NK-92 (cell line): ENCODE measurements around the gene UAP1L1.
A peak's percentile ranks its signal among the peaks of the same experiment; 100 is the strongest.

Experiments used
- DNase-seq: peaks from one replicate; lab custom pipeline; 2025; ENCODE audit not compliant: unreplicated experiment; lab: John Stamatoyannopoulos, UW

Gene UAP1L1

DNA sequence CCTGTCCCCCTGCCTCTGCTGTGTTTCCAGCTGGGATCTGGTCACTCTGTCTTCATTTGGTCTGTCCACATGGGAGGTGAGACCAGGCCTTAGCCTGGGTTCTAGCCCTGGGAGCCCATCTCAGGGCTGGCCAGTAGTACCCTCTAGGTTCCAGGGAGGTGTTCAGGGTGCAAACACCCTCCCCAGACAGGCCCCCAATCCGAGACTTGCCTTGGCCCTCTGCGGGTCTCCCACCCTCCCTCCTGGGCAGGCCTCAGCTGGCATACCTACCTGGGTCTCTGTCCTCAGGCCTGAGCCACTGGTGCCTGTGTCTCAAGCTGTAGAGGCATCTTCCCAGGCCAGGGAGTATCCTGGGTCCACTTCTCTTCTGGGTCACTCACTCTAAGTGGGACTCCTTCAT lies 6.0 kb upstream of the UAP1L1 start:
- DNase-seq, result no peak

DNA sequence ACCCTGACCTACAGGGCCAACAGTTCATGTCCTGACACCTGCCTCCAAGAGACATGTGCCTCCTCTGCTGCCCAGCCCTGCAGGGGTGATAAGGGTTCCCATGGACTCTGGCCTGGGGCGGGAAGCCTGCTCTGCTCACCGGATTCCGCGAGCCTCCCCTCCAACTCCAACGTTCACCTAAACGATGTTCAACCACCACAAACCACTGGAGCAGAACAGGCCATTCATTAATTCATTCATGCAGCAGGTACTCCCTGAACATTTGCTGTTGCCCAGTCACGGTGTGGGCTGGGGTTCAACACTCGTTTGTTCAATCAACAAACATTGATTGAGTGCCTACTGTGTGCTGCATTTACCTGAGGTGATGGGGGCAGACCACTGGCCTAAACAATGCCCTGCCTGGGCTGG lies 3.3 kb upstream of the UAP1L1 start:
- no peak for DNase-seq

DNA sequence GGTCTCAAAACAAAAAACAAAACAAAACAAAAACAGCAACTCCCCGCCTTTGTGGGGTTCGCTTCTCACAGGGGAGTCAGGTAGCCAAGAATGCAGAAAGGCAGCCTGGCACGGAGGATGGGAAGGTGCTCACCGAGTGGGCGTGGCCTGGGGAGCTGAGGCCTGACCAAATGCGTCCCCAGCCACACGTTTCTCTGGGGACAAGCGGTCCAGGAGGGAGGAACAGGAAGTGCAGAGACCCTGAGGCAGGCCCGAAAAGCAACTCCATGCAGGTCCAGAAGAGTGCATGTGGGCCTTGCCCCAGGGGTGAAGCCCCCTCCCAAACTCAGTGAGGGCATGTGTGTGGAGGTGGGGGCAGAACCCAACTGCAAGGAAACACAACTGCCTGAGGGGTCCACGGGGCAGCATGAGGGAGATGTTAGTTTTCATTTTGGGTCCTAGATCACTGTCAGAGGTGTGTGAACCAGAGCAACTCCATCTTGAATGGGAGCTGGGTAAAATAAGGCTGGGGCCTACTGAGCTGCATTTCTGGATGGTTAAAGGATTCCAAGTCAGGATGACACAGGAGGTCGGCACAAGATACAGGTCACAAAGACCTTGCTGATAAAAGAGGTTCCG lies 2.6 kb upstream of the UAP1L1 start:
- DNase-seq, result no peak

DNA sequence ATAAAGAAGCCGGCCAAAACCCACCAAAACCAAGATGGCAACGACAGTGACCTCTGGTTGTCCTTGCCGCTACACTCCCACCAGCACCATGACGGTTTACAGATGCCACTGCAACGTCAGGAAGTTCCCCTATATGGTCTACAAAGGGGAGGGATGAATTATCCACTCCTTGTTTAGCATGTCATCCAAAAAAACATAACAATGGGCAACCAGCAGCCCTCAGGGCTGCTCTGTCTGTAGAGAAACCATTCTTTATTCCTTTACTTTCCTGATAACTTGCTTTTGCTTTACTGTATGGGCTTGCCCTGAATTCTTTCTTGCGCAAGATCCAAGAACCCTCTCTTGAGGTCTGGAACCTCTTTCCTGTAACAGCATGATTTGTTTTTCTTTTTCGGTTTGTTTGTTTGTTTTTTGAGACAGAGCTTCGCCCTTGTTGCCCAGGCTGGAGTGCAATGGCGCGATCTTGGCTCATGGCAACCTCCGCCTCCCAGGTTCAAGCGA lies 2.0 kb upstream of the UAP1L1 start:
- DNase-seq, result no peak

DNA sequence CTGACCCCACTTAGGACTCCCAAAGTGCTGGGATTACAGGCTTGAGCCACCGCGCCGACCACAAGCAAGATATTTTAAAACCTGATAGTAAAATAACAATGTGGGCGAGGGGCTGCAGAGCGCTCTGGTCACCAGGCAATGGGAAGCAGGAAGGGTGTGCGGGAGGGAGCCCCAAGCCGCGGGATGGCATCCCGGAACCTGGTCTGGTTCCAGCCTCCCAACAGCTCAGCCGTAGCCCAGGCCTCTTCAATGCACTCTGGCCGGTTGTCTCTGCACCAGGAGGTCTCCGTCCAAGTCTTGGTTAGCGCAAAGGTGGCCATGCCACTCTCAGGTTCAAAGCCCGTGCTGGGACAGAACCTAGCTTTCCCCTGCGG lies 694 bp upstream of the UAP1L1 start:
- DNase-seq, result no peak

DNA sequence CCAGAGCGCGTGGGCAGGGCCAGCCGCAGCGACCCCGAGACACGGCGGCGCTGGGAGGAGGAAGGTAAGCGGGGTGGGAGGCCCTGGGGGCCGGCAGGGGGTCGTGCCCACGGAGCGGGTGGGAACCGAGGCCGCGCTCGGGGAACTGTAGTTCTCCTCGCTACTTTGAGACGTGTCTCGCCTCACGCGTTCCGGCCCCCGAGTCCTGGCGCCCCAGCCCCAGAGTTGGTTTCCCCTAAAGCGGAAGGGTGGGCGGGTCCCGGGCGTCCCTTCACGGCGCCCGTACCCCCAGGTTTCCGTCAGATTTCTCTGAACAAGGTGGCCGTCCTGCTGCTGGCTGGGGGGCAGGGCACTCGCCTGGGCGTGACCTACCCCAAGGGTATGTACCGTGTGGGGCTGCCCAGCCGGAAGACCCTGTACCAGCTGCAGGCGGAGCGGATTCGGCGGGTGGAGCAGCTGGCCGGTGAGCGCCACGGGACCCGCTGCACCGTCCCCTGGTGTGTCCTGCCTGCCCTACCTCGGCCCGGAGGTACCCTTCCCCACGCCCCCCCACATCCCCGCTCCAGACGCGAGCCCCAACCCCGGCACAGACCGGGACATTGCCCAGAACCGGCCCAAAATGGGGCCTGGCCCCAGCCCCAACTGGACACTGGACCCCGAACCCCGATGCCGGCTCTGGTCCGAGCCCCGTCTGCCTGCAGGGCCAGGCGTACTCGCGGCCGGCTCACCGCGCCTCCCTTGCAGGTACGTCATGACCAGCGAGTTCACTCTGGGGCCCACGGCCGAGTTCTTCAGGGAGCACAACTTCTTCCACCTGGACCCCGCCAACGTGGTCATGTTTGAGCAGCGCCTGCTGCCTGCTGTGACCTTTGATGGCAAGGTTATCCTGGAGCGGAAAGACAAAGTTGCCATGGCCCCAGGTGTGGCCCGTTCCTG lies 709 bp downstream of the UAP1L1 start:
- no peak for DNase-seq

DNA sequence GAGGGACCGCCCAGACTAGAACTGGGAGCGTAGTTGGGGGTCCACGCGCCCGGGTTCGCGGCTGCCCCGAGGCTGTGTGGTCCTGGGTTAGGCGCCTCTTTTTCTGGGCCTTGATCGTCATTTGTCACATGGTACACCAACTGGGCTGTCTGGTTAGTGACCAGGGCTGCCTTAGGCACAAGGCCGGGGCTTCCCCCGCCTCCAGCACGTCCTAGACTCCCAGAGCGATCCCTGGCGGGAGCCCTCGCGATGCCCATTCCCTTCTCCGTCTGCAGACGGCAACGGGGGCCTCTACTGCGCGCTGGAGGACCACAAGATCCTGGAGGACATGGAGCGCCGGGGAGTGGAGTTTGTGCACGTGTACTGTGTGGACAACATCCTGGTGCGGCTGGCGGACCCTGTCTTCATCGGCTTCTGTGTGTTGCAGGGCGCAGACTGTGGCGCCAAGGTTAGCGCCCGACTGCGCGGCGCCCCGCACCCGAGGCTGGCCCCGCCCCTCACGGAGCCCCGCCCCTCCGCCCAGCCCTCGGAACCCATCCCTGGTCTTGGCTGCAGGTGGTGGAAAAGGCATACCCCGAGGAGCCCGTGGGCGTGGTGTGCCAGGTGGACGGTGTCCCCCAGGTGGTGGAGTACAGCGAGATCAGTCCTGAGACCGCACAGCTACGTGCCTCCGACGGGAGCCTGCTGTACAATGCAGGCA lies 1.5 kb downstream of the UAP1L1 start:
- no peak for DNase-seq

DNA sequence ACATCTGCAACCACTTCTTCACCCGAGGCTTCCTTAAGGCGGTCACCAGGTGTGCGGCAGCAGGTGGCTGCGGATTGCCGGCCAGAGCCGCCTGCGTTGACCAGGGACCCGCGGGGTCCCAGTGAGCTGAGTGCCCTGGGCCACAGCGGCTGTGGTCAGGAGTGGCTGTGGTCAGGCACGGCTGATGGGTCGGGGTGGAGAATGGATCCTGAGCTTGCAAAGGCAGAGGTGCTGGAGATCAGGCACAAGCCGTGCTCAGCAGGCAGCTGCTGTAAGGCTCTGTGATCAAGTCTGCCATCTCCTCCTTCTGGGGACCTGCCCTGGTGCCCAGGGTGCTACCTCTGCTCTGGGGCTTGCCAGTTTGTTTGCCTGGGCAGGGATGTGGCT lies 2.1 kb downstream of the UAP1L1 start:
- no peak for DNase-seq

DNA sequence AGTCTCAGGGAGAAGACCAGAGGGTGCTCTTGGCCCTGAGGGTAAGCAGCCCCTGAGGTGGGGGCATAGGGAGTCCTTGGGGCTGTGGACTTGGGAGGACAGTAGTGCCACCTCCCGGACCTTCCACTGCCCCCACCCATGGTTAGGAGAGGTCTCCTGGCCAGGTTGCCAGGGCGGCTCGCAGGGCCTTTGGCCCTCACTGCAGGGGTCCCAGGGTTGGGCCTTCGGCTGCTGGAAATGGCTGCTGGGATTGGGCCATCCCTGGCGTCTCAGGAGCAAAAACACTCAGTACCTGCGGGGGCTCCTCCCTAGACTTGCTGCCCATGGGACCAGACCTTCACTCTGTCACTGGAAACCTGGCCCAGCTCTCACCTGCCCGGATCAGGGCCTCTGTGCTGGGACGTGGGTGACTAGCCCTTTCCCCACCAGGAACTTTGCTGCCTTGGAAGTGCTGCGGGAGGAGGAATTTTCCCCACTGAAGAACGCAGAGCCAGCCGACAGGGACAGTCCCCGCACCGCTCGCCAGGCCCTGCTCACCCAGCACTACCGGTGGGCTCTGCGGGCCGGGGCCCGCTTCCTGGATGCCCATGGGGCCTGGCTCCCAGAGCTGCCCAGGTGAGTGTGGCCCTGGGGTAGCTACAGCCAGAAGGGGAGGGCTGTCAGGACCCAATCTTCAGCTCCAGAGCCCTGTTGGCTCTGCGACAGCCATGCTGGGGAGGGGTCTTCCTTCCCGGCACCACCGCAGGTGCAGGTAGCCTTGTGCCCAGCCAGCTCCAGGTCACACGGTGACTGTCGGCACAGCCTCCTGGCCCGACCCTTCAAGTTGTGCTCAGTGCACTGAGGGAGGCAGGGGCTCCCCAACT lies 3.2 kb downstream of the UAP1L1 start:
- DNase-seq, result no peak

DNA sequence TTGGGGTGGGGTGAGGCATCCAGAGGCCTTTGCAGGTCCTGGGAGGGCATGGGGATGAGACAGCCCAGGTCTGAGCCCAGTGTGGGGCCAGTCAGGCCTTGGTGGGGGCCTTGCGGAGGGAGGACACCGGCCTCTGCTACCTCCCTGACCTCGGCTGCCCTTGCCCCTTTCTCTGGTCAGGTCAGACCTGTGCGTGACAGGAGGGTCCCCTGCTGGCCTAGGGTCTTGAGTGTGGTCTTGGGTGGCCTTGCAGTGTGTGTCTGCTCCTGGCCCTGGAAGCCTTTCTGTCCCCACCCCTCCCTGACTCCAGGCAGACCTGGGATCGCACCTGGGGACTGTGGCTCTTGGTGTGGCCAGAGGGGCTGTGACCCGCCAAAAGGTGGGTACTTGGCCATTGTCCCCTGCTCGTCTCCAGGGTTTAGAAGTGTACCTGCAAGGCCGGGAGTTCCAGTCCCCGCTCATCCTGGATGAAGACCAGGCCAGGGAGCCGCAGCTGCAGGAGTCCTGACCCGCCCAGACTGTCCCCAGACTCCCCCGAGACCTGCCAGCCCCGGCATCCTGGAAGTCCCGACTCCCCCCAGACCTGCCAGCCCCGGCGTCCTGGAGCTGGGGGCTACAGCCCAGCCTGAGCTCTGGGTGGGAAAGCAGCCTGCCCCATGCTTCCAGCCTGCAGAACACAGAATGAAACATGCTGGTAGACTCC lies 5.1 kb downstream of the UAP1L1 start:
- no peak for DNase-seq

DNA sequence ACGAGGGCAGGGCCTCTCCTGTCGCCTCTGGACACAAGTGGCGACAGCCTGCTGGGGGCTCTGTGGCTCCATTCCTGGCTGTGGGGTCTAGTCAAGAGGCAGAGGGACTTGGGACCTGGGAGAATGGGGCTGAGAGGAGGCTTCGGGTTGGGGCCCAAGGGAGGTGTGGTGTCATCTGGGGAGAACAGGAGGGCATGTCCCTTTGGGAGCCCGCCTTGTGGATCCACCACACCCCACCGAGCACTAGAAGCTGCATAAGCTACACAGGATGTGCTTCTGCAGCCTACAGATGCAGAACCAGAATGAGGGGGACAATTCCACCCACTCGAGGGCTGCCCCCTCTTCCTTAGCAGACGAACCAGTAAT lies 5.6 kb downstream of the UAP1L1 start:
- no peak for DNase-seq

DNA sequence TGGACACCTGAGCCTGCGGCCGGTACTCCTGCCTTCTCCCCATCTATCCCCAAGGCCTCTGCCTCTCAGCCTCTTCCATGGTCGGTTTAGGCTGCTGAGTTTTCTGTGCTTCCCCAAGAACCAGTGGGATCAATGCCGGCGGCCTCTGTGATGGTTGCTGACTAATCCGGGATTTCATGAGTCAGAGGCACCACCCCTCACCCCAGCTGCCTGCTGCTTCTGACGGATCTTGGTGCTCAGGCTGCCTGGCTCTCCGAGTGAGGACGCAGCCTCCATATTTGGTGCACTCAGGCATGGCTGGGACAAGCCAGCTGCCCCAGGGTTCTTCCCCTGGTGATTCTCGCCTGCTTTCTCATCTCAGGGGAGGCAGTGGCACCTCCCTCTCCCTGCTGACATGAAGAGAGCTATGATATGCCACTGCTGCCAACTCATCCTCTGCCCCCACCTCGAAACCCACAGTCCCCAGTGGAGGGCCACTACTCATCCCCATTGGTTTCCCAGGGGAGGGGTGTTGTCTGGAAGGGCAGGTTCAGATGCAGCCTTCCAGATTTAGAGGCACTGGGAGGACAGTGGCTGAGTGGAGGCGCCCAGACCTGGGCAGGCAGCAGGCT lies 6.2 kb downstream of the UAP1L1 start:
- DNase-seq, result no peak

DNA sequence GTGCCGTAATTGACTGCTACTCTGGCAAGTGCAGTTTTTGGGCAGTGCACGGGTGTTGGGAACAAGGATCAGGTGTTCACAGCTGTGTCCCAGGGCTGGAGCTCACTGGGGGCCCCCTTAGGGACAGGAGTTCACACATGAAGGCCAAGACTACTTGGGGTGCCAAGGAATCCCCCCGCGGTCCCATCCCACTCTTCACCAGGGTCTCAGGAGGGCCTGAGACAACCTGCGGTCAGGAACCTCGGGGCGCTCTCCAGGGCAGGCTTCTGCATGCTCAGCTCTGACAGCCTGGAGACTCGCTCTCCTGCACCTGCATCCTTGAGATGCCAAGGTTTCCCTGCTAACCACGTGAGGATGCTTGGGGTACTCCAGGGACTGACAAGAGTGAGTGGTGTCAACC lies 7.2 kb downstream of the UAP1L1 start:
- no peak for DNase-seq

DNA sequence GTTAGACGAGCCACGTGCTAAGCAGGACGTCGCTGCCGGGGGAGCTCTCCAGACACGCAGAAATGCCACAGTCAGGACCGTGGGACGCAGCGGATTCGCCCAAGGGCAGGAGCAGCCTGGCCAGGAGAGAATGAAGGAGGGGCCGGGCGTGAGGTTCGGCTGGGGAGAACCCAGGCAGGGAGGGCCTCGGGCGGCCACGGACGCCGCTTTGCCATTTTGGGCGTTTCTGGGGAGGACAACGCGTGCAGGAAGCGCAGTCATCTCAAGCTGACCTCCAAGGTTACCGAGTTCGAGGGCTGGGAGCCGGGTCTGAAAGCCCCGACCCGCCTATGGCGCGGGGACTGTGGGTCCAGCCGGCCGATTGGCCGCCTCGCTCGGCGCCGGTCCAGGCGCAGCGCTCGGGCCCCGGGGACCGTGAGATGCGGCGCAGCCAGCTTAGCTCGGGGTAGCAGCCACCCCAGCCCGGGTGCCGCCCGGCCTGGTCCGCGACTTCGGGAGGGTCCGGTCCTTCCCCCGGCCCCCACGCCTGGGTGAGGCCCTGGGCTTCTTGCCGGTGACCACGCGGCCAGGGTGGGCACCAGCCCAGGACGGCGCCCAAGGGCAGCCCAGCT lies 8.7 kb downstream of the UAP1L1 start:
- DNase-seq, result no peak

DNA sequence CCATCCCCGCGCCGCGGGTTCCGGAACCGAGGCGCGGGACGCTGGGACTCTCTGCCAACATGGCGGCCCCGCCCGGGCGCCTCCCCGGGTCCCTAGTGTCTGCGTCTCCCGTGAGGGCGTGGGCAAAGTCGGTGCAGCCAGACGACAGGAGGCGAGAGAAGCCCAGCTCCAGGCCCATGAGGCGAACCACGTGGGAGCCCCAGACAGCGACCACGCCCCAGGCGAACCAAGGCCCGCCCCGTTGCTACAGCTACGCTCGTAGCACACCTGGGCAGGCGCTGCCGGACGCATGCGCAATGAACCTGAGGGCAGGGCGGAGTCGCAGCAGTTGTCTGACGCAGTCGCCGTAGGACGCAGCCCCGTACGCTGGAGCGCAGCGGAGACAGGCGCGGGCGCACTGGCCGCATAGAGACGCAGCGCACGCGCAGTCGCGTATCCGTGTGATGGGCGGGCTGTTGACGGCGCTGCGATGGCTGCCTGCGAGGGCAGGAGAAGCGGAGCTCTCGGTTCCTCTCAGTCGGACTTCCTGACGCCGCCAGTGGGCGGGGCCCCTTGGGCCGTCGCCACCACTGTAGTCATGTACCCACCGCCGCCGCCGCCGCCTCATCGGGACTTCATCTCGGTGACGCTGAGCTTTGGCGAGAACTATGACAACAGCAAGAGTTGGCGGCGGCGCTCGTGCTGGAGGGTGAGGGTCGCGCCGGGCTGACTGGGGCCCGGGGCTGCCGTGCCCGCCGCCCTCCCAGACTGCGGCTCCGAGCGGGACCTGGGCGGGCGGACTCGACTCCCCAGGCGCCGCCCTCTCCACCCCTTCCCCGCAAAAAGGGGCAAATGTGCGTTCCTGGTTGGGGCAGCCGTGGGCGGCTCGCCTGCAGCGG lies 9.5 kb downstream of the UAP1L1 start, which contains the start of gene MAN1B1:
MAN1B1 (plus strand) TSS at position 455 of the 878 bp plus-strand sequence; CDS start at position 470, 15 bp downstream.
- DNase-seq, result peak; percentile 96

DNA sequence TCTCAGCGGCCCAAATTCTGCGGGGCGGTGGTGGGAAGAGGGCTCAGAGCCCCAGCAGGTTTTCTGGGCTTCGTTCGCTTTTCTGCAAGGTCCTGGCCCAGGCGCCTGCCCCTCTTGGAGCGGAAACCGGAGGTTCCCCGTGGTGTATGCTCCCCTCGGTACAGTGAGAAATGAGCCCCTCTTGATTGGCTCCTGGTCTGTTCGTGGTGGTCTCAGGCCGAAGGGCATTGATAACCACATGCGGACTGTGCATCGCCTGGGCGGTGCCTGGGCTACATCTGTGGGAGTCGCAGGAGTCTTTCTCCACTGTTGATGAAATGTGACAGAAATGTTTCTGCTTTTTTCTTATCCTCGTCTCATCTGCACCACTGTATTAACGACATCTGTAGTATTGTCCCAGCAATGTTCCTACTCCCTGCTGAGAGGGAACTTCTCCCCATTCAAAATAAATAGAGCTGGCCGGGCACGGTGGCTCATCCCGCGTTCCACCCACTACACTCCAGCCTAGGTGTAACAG lies 10.2 kb downstream of the UAP1L1 start:
- DNase-seq, result no peak

DNA sequence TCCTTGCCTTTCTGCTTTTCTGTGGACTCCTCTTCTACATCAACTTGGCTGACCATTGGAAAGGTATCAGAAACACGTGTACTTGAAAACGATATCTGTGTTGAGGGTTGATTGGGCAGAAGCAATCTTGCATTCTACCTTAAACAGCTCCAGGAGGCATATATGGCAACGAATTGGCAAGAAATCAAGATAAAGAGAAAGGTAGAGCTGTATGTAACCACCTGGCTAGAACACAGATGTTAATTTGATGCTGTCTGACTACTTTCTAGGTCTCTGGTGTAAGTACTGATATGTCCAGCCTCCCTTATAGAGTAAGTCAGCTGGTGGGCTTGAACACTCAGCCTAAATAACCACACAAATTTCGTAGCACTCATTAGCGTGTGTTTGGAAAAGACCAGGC lies 10.8 kb downstream of the UAP1L1 start:
- no peak for DNase-seq
